GM21360 (cell line): Measurements from ENCODE around the gene CYB5RL.
"Not testable (repeated sequence)": the region's sequence is repeated elsewhere in the genome, so short reads cannot be mapped to it uniquely, and the experiment has no call there.

Experiments used
- ATAC-seq: cut with Tn5 transposase; IDR thresholded peaks from one replicate; pipeline ENCODE4 v1.9.1; 2021; ENCODE audit warnings: mild to moderate bottlenecking, moderate library complexity; ENCODE audit not compliant: unreplicated experiment

The CYB5RL gene

DNA sequence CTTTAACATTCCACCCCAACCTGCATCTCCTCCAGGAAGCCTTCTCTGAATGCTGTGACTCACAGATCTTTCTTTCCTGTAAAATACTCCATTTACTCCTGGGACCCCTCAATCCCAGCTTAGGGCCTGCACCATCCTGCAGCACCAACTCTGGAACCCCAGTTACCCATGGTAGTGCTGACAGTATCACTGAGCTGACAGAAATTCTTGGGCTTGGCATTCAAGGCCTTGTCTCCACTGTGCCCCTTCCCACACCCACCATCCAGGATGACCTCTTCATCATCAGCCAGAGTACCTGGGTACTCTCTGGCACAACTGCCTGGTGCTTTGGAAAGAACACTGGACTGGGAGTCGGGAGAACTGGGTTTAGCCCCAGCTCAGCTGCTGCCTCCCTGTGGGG is 8.3 kb downstream of the CYB5RL start:
- no peak for ATAC-seq

GRCh38 chr1:54190526-54190925 is 9.3 kb downstream of the CYB5RL start:
- ATAC-seq = no peak

GRCh38 chr1:54188291-54188690 is 11.5 kb downstream of the CYB5RL start:
- ATAC-seq = no peak

DNA sequence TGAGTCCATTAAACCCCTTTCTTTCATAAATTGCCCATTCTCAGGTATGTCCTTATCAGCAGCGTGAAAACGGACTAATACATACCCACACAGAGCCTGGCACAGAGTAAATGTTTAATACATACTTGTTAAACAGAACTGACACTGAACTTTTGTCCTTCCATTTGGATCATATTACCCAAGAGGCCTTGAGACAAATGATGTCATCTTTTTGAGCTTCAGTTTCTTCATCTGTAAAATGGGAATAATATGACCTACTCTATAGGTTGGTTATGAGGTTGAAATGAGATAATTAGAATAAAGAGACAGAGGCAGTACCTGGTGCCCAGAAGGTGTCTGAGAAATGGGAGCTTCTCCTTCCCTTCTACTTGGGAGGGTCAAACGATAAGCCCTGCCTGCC is 13.8 kb downstream of the CYB5RL start:
- no peak for ATAC-seq

GRCh38 chr1:54180701-54181360 is 19.0 kb downstream of the CYB5RL start:
- ATAC-seq = no peak

DNA sequence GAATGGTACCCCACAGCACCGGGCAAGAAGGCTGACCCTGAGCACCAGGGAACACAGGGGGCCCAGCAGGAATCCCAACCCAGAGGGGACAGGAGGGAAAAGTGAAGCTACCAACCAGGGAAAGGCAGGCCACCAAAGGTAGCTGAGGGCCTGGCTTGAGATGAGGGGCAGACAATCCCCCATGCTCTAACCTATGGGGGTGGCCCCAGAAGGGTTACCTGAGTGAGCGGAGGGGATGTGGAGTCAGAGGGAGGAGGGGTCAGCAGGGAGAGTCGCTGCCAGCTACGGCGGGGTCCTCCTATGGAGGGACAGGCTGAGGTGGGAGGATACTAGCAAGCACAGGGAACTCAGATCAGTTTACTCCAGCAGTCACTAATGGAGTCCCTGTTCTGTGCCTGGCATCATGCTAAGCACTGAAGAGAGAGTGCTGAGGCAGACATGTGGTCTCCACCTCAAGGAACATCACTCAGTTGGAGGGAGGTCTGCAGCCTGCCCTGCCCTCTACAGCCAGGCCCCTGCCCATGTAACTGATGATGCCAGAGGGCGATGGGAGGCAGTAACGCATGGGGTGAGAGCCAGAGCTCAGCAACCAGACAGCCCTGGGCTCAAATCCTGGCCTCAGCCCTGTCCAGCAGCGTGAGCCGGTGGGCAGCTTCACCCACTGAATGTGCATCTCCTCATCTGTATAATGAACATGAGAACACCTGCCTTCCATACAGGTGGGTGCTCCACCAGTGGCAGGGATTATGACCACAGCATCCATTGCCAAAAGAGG is 21.3 kb downstream of the CYB5RL start:
- ATAC-seq = no peak

DNA sequence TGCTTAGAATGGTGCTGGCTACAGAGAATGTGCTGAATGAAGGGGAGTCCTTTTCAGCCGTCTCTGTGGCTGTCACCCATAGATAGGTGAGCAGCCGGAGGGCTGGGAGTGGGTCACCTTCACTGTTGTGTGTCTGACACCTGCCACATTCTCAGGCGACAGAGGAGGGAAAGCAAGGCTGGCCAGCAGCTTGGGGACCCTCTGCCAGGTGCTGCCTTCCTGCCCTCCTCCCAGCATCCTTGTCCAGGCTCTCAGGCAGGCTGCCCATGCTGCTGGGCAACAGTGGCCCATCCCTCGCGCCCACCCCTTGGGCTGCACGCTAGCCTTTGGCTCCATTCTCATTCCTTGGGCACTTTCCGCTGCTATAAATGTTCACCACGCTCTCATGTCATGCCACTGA is 22.1 kb downstream of the CYB5RL start:
- ATAC-seq = no peak

DNA sequence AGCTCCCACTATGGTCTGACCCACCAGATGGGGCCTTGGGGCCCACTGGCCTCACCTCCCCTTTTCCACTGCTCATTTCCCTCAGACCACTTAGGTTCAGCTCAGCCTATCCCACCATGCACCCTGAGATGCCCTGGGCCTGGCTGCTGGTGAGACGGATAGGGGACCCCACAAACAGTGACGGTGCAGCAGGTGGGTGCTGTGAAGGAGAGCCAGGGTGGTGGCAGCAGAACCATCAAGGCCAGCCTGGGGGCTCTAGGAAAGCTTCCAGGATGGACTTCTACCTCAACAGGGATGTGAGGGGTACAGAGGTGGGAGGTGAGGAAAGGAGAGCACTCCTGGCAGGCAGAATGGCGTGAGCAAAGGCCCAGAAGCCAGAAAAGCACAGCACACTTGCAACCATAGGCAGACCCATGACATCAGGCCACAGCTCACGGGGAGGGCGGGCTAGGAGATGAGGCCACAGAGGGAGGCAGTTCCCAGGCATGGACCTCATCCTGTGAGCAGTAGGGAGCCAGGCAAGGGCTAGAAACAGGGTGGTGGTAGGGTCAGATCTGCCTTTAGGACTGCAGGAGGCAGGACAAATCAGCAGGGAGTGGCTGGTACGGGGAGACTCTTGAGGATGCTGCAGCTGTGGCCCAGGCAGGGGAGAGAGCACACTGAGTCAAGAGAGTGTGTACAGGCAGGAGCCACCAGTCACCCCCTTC is 23.1 kb downstream of the CYB5RL start:
- no peak for ATAC-seq

DNA sequence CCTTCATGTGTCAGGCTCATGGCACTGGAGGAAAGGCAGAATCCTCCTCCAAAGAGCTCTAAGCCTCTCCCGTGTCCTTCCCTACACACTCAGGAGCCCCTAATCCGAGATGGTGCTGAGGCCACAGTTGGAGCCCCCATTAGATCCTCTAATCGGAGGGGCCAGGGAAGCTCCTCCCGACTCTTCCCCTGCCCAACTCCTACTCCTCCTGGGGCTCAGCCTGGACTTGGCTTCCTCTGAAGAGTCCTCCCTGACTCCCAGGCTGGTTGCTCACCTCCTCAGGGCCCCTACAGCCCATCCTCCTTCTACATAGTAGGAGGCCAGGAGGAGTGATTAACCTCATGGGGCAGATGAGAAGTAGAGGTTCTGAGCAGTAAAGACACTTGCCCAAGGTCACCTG is 25.7 kb downstream of the CYB5RL start:
- ATAC-seq = no peak

DNA sequence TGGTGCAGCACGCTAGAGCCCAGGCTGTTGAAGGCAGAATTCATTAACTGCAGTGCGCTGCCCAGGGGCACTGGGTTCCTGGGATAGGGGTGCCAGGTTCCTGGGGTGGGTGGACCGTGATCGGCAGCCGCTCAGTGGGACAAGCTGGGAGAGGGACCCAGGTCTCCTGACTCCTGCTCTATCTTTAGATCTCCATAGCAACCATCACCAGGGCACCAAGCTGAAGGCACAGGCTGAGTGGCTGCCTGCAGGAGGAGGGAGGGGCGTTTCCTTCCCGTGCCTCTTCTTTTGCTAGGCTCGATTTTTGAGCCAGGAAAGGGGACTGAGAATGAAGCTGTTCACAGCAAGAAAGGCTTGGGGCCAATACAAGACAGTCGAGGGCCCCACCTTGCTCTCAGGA is 26.1 kb downstream of the CYB5RL start:
- no peak for ATAC-seq

- no peak for ATAC-seq
These were observed 26.9 kb downstream of the CYB5RL start for GRCh38 chr1:54172614-54173599.

DNA sequence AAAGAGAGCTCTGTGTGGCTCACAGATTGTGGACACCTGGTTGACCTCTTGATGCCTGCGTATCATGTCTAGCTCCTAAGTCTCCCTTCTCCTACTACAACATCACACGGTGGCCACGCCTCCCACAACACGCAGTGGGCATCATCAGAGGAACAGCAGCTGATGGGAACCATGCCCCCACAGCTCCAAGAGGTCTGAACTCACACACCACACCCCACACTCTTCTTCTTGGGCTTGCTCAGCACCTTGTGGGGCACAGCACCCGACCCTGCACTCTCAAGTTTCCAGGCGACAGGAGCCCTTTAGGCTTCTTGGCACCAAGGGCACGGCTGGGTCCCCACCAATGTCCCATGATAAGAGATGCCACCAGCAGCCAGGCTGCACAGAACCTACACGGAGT is 28.2 kb downstream of the CYB5RL start:
- no peak for ATAC-seq

- ATAC-seq = no peak
These were observed 28.8 kb downstream of the CYB5RL start for GRCh38 chr1:54171016-54171415.

- no peak for ATAC-seq
These were observed 30.8 kb downstream of the CYB5RL start for GRCh38 chr1:54169068-54169467.

DNA sequence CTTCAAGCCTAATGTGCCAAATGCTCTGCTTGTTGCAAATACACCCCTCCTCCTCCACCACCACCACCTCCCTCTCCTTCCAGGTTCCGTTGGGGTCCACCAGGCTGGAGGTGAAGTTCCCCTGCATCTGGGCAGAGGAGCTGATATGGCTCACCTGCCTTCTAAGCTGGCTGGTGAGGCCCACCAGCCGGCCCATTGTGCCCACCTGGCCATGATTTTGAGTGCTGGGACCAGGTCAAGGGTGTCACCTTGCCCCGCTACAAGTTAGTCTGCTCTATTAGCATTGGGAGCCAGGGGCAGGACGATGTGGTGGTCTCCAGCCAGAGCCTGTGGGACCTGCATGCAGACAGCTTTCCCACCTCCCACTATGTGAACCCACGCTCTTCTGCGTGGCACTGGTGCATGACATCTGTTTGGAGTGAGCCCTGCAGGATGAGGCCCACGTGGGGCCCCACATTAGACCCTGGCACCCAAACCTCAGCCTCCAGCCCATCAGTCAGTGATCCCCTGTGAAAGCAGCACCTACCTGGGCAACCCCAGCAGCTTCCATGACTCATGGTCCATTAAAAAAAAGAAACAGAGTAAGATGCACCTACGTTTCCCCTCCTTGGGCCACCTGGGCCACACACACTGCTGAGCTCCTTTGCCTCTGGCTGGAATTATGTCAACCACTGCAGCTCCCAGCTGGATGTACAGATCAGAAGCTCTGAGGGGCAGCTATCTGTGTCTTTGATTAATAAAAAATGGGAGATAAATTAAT is 31.4 kb downstream of the CYB5RL start:
- ATAC-seq = no peak

GRCh38 chr1:54167422-54168139 is 32.2 kb downstream of the CYB5RL start:
- ATAC-seq = no peak

- ATAC-seq = not testable (repeated sequence)
These were observed 33.5 kb downstream of the CYB5RL start for GRCh38 chr1:54166357-54166756.

DNA sequence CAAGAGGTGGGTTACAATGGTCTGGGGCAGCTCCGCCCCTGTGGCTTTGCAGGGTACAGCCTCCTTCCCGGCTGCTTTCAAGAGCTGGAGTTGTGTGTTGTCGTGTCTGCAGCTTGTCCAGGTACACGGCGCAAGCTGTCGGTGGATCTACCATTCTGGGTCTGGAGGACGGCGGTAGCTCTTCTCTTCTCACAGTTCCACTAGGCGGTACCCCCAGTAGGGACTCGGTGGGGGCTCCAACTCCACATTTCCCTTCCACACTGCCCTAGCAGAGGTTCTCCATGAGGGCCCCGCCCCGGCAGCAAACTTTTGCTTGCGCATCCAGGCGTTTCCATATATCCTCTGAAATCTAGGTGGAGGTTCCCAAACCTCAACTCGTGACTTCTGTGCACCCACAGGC is 34.7 kb downstream of the CYB5RL start:
- ATAC-seq = no peak

DNA sequence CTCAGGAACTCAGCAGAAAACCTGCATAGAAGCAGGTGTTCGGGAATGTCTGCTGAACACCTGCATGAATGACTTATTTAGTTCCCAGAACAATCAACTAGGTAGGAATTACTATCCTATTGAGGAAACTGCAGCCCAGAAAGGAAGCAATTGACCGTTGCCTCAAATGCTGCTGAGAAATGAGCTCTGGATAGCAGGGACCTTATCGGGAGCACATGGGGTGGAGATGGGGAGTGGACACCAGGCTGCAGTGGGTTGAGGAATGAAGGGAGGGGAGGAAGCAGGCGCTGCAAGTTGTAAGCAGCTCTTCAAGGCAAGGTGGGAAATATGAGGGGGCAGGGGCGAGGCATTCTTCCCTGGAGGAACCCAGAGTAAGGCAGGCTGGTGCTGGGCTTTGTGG is 36.3 kb downstream of the CYB5RL start:
- ATAC-seq = no peak
